Measurements from ENCODE around the gene PLA2G6. TPM values are rescaled to one million over a fixed set of nuclear protein-coding genes. Genes with fewer than 3 reads are reported as not detected.
A peak's percentile ranks its signal among the peaks of the same experiment; 100 is the strongest.

Gene PLA2G6
- total RNA-seq, 1 experiment from 2014 or later: 23.4 TPM

DNA sequence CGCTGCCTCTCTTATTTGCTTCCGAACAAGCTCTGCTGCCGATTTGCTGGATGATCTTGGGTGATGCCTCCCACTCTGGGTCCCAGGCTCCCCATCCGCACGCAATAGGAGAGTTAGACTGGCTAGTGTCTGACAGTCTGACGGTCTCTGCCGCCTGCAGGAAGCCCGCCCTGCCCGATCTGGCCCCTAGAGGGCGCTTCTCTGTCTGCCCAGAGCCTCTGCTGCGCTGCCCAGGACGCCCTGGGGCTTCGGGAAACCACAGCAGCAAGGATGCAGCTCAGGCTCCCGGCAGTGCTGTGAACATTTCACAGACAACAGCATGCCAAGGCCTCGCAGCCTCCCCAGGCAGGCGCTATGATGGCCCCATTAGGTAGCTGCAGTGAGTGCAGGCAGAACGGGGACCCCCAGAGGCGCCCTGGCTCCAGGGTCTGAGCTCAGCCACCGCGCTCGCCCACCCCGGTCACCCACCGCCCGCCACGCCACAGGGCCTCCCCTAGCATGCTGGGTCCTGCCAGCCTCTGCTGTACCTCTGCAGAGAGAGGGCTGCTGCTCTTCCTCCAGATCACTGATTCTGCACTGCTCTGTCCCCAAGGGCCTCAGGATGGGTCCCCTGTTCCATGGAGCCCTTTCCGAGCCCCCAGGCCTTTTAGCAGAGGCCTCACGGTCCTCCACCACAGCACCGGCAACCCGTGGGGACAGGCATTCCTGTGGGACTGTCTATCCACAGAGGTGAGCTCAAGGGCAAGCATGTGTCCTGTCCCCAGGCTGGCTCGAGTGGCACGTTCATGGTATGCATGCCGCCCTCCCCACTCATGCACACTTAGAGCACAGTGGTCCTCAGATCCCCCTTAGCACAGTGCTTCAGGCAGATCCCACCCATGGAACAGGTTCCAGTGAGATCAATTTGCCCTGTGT, 66.9 kb downstream of the PLA2G6 start:
- H3K36me3 ChIP-seq (replicated peaks; ENCODE audit: control insufficient read depth, insufficient read depth, low read length): no peaks in the 10 kb centered on the region; the same call in 1 of the 2 replicates
- no peaks in the 10 kb centered on the region for H3K27me3 ChIP-seq (ENCODE audit: control insufficient read depth, insufficient read depth, low read length)
- no peak overlapping the region for H3K4me3 ChIP-seq (ENCODE audit: insufficient read depth, low read depth, low read length)
- DNase-seq: peak; percentile 97

DNA sequence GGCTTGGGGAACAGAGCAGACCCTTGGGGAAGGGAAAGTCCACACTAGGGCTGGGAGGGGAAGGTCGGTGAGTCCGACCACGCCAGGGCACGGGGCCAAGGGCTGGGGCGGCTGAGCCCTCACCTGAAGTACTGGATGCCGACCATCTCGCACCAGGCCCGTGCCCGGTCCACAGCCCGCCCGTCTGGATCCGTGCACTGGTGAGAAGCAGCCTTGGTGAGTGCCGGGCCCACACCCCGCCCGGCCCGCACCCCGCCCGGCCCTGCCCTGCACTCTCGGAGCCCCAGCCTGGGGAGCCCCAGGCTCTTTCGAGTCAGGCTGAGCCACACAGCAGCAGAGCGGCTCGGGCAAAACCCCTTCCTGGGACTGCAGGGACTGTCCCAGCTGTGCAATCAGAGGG, 69.2 kb downstream of the PLA2G6 start:
- DNase-seq: peak; percentile 51
- Histone ChIP-seq H3K4me3 (ENCODE audit: insufficient read depth, low read depth, low read length) (no peak overlapping the region), H3K27me3 (ENCODE audit: control insufficient read depth, insufficient read depth, low read length) (no peaks in the 10 kb centered on the region), H3K36me3 (replicated peaks; ENCODE audit: control insufficient read depth, insufficient read depth, low read length) (no peaks in the 10 kb centered on the region; the same call in 1 of the 2 replicates)

DNA sequence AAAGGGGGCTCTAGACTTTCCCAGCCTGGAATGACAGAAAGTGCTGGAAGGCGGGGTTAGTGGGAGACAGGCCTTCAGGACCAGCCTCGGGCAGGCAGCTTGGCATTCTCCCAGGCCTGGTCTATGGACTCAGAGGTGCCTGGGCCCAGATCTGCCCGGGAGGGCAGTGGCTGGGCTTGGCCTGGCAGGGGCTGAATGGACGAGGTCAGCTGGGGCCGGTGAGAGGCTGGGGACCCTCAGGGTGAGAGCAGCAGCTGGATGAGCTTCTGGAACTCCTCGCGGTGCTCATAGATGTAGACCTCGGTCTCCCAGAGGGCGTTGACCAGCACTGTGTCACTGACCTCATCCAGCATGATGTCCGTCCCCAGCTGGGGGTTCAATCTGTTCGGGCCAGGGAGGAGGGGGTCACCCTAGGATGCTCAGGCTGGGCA, 69.7 kb downstream of the PLA2G6 start:
- Histone ChIP-seq H3K27me3 (ENCODE audit: control insufficient read depth, insufficient read depth, low read length) (no peaks in the 10 kb centered on the region), H3K4me3 (ENCODE audit: insufficient read depth, low read depth, low read length) (no peak overlapping the region), H3K36me3 (replicated peaks; ENCODE audit: control insufficient read depth, insufficient read depth, low read length) (no peaks in the 10 kb centered on the region; the same call in 1 of the 2 replicates)
- DNase-seq: peak; percentile 43

DNA sequence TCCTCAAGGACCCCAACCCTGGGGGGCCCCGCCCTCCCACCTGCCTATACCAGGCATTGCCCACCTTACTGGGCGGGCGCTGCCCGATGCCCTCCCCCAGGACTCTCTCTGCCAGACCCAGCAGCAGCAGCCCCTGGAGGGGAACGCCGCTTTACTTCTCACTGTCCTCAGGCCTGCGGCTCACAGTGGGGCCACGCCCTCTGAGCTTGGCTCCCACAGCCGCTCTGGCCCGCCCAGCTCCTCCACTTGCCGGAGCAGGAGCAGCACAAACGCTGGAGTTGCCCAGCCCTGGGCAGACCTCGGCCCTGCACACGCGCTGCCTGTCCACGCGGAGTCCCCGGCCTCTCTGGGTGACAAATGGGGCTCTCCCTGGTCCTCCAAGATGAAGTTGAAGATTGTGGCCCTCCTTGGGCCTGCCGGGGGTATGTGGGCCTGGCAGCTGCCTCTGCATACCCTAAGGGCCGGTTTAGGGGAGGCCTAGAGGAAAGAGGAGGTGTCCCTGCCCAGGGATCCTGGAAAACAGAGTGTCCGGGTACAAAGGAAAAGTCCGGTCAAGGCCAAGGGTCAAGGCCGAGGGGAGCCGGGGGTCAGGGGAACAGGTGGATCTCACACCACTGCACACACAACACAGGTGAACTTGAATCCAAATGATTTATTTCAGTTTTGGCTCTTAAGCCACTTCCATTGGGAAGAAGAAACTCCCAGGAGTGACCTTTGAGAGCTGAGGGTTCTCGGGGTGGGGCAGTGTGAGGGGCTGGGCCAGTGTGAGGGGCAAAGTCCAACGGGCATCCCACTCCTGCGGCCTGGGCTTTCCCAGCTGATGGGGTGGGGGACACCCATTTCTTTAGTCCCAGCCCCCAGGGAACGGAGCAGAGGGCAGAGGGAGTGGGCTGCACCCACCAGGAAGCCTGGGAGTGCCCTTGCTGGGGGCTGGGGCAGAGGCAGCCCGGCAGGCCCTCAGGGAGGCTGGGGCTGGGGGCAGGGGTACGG, 70.5 kb downstream of the PLA2G6 start:
- peak; percentile 87 for DNase-seq
- Histone ChIP-seq H3K4me3 (ENCODE audit: insufficient read depth, low read depth, low read length) (no peak overlapping the region), H3K27me3 (ENCODE audit: control insufficient read depth, insufficient read depth, low read length) (no peaks in the 10 kb centered on the region), H3K36me3 (replicated peaks; ENCODE audit: control insufficient read depth, insufficient read depth, low read length) (no peaks in the 10 kb centered on the region; the same call in 1 of the 2 replicates)

DNA sequence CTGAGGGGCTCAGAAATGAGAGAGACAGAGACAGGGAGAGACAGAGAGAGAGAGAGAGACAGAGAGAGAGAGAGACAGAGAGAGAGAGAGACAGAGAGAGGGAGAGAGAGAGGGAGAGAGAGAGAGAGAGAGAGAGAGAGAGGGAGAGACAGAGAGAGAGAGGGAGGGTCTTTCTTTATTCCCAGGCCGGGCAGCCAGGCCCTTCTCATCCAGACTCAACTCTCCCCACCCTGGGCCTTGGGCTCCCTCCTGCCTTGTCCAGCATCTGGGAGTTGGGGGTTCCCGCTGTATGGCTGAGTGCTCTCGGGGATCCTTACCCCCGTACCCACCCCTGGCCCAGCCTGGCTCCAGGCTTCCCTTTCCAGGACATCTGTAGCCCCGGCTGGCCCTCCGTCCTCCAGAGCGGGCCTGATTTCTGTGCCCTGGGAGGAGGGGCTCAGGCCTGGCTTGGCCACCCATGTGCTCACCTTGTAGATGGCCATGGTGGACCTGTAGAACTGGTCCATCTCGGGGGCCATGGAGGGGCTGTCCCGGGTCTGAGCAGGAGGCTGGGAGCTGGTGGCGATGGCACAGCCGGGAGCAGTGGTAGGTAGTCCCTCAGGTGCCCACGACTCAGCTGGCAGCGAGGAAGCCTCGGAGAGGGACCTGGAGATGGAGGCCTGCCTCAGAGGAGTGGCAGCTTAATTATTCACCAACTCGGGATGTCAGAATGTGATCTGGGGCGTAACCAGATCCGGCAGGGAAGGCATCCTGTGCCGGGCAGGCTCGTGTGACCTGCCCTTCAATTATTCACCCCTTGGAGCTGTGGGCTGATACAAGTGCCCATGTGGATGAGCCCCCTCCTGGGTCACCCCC, 71.4 kb downstream of the PLA2G6 start, which contains the start of gene BAIAP2L2:
TSS of gene BAIAP2L2 (minus strand) at position 677 of the 855 bp plus-strand sequence. CDS start at position 518, 159 bp downstream.
- H3K4me3 ChIP-seq (ENCODE audit: insufficient read depth, low read depth, low read length): no peak within 1 kb of the TSS
- H3K27me3 ChIP-seq (ENCODE audit: control insufficient read depth, insufficient read depth, low read length): no peaks in the 10 kb centered on the region
- no peaks in the 10 kb centered on the region; the same call in 1 of the 2 replicates for H3K36me3 ChIP-seq (replicated peaks; ENCODE audit: control insufficient read depth, insufficient read depth, low read length)
- DNase-seq: peak; percentile 75

DNA sequence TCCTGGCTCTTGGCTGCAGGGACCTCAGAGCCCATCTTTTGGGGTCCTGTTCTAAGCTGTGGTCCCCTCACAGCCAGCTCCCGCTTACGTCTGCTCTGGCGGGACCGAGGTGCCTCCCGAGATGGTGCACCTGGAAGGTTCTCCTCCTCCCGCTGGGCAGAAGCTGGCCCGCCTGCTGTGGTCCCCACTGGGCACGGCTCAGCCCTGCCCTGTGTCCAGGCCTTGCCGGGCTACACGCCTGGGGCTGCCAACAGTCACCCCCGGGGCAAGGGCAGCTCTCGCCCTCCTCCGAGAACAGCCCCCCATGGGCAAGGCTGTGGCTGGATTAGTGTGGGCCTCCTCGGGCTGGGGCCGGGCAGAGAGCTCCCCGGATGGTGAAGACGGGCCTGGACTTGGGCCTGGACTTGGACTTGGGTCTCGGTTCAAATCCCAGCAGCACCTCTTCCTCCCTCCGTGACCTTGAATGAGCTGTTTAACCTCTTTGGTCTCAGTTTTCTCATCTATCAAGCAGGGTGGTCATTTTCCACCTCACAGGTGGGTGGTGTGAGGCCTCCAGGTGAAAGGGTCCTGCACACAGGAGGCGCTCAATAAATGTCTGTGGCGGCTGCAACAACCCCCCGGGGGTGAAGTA, 72.1 kb downstream of the PLA2G6 start:
- H3K4me3 ChIP-seq (ENCODE audit: insufficient read depth, low read depth, low read length): no peak overlapping the region

DNA sequence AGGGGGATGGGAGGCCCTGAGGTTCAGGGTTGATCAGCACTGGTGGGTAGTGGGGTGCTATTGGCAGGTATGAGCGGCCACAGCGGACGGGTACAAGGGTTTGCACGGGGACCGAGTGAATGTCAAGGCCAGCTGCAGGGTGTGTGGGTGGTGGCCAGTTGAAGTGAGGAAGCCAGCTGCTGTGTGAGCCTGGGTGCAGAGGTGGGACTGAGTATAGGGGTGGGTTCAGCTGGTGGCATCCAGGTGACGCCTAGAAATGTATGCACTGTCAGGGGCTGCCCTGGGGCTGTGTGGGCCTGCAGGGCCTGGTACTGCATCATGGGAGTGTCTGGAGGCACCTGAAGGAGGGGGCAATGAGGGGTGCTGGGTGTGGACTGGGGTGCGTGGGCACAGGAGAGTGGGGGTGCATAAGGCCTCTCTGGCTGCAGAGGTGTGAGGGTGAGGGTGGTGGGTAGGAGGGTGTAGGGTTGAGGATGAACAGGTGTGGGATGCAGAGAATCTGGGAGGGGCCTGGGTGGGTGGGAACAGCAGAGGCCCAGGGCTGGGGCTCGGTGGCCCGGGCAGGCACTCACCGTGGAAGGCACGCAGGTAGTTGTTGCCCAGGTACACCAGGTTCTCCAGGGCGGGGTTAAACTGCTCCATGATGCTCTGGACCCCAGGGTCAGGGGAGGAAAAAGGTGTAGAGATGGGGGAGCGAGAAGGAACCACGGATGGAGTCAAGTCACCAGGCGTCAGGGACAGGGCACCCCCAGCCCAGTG, 72.9 kb downstream of the PLA2G6 start:
- Histone ChIP-seq H3K4me3 (ENCODE audit: insufficient read depth, low read depth, low read length) (no peak overlapping the region), H3K27me3 (ENCODE audit: control insufficient read depth, insufficient read depth, low read length) (no peaks in the 10 kb centered on the region), H3K36me3 (replicated peaks; ENCODE audit: control insufficient read depth, insufficient read depth, low read length) (no peaks in the 10 kb centered on the region)
- peak; percentile 48 for DNase-seq

More for the DNA sequence above, 72.1 kb downstream of the PLA2G6 start:
- DNase-seq: peak; percentile 62
- Histone ChIP-seq H3K27me3 (ENCODE audit: control insufficient read depth, insufficient read depth, low read length) (no peaks in the 10 kb centered on the region), H3K36me3 (replicated peaks; ENCODE audit: control insufficient read depth, insufficient read depth, low read length) (no peaks in the 10 kb centered on the region)

DNA sequence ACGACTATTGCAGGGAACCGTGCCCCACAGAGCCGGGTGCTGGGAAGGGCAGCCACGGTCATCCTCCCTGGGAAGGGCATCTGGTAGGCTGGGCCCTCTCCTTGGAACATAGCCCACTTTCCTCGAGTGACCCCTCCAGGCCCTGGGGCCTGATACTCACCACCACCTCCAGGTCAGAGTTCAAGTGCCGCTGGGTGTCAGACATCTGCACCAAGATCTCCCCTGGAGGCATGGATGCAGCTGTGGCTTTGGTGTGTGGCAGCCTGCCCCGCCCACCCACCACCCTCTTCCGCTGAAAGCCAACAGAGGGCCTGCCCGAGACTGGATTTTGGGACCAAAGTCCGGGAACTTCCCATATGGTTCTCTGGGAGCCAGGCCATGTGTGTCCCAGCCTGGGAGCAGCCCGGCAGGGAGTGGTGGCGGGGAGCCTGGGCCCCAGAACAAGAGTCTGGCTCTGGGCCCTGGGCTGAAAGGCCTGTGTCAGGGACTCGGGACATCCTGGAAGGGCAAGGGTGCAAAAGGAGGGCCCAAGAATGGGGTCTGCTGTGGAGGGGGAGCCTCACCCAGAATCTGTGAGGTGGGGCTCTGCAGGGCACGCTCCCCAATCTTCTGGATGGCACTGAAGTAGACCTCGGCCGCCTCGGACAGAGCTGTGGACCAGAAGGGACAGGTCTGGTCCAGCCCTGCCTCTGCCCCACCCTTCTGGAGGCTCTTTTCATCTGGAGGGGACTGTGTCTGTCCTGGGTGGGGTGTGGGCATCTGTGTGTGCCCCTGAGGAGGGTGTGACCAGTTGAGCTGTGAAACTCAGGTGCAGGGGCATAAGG, 73.7 kb downstream of the PLA2G6 start:
- Histone ChIP-seq H3K27me3 (ENCODE audit: control insufficient read depth, insufficient read depth, low read length) (no peaks in the 10 kb centered on the region), H3K36me3 (replicated peaks; ENCODE audit: control insufficient read depth, insufficient read depth, low read length) (no peaks in the 10 kb centered on the region), H3K4me3 (ENCODE audit: insufficient read depth, low read depth, low read length) (no peak overlapping the region)
- peak; percentile 66 for DNase-seq

DNA sequence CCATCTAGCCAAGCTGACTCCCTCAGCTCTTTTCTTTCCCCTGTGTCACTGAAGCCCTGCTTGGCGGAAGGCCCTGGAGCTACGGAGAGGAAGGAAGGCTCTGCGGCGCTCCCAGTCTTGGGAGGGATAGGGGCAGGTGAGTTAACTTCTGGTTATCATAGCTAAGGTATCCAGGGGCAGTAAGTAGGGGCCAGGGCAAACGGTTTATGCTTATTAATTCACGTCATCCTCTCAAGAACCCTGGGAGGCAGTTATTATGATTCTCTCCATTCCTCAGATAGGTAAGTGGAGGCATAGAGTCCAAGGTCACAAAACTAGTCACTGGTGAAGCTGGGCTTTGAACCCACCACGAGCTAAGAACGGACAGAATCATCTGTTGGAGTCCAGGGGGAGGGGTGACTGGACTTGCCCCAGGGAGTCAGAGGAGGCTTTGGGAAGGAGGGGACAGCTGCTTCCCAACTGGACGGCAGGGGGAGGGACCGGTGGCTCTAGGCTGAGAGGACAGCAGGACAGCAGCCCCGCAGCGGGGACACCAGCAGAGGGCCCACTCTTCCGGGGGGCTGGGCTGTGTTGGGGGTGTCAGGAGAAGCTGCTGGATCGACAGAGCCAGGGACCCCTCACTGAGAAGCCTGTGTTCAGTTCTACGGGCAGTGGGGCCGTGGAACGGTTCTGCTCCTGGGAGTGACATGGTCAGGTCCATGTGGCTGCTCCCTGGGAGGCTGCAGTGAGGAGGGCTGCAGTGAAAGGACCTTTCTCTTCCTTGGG, 74.6 kb downstream of the PLA2G6 start:
- peak; percentile 52 for DNase-seq
- H3K36me3 ChIP-seq (replicated peaks; ENCODE audit: control insufficient read depth, insufficient read depth, low read length): no peaks in the 10 kb centered on the region
- no peaks in the 10 kb centered on the region for H3K27me3 ChIP-seq (ENCODE audit: control insufficient read depth, insufficient read depth, low read length)
- no peak overlapping the region for H3K4me3 ChIP-seq (ENCODE audit: insufficient read depth, low read depth, low read length)

DNA sequence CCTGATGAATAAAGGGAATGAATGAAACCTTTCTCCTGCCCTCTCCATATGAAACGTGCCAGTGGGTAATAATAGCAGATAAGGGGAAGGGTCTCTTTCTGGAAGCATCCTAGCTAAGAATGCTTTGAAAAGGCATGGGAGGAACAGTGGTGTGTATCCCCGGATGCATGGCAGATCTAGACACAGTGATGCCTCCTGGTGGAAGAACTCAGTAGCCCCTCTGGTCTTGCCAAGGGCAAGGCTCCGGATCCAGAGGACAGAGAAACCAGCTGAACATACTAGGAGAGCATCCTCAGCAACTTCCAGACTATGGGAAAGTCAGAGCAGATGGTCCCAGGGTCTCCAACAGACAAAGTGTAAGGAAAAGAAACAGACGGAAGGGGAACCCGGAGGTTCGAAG, 77.5 kb downstream of the PLA2G6 start:
- DNase-seq: peak; percentile 90
- no peak overlapping the region for H3K4me3 ChIP-seq (ENCODE audit: insufficient read depth, low read depth, low read length)
- no peaks in the 10 kb centered on the region for H3K27me3 ChIP-seq (ENCODE audit: control insufficient read depth, insufficient read depth, low read length)
- H3K36me3 ChIP-seq (replicated peaks; ENCODE audit: control insufficient read depth, insufficient read depth, low read length): no peaks in the 10 kb centered on the region

DNA sequence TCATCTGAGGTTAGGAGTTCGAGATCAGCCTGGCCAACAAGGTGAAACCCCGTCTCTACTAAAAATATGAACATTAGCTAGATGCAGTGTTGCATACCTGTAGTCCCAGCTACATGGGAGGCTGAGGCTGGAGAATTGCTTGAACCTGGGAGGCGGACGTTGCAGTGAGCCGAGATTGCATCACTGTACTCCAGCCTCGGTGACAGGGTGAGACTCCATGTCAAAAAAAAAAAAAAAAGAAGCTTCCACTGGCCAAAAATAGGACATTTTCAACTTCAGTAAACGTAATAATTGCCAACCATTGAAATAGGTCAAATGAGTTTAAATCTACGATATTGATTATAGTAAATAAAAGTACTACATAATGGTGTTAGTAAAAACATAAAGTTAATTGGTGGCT, 78.0 kb downstream of the PLA2G6 start:
- Histone ChIP-seq H3K4me3 (ENCODE audit: insufficient read depth, low read depth, low read length) (no peak overlapping the region), H3K27me3 (ENCODE audit: control insufficient read depth, insufficient read depth, low read length) (no peaks in the 10 kb centered on the region), H3K36me3 (replicated peaks; ENCODE audit: control insufficient read depth, insufficient read depth, low read length) (no peaks in the 10 kb centered on the region)
- no peak for DNase-seq
